ENCODE results near the gene HEPN1. TPM values are rescaled to one million over a fixed set of nuclear protein-coding genes. Genes with fewer than 3 reads are reported as not detected.

HEPN1 gene
- total and polyA plus RNA-seq, 2 experiments from 2014 or later = not detected

DNA sequence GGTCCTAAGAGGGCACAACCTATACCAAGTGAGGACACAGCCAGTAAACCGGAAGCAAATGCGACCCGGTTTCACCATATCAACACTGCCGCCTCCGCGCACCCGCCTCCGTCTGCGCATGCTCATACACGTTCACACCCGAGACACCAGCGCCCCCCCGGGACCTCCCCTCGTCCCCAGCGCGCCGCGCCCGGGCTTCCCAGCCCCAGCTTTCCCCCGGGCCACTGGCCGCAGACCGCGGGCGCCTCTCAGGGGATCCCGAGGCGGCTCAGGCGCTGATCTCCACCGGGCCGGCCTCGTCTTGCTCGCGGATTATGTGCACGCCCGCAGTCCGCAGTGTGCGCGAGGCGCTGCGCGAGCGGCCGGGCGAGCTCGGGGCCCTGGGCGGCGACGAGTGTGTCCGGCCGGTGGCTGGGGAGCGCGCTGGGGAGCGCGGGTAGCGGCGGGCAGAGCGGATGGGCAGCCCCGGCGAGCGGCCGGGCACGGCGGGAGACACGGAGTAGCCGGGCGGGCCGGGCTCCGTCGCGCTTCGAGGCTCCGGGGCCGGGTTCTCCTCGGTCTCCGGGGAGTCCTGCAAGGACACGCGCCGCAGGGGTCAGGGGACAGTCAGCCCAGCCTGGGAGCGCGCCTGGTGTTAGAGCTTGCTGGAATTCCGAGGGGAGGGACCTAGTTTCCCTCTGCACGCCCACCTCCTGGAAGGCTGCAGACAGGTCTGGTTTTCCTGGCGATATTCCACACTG, 2.0 kb downstream of the HEPN1 start:
- no peaks in the 10 kb centered on the region for H3K79me2 ChIP-seq (replicated peaks; ENCODE audit: insufficient read depth)
- Mint-ChIP-seq H3K36me3 (ENCODE audit: low read depth) (no peaks in the 10 kb centered on the region; the same call in 1 of the 3 replicates), H3K9me3 (peaks cover 19% of the 10 kb centered on the region), H3K4me3 (peak overlapping the region; percentile 67), H3K27me3 (ENCODE audit: insufficient read depth, low read depth, poor library complexity) (peaks cover 48% of the 10 kb centered on the region), H3K27ac (no peak overlapping the region), H3K4me1 (peaks cover 3% of the 10 kb centered on the region; the same call in 1 of the 3 replicates)
- peaks cover 69% of the 10 kb centered on the region for H3K27me3 ChIP-seq (ENCODE audit: insufficient read depth)
- peak overlapping the region; percentile 91 for H2AFZ ChIP-seq
- peak overlapping the region; percentile 56 for H3K4me3 ChIP-seq
- H3K27ac ChIP-seq (ENCODE audit: low read depth) = no peak overlapping the region
- DNase-seq (ENCODE audit: low spot score) (peak; percentile 83), ATAC-seq (peak; percentile 85)
- no peaks in the 10 kb centered on the region for H3K4me1 ChIP-seq (ENCODE audit: insufficient read depth)
- 0 out of 2 replicates have a peak, but pooled peaks cover 3% of the 10 kb centered on the region for H3F3A ChIP-seq (replicated peaks; ENCODE audit: low read depth)
- no peaks in the 10 kb centered on the region for H3K36me3 ChIP-seq (ENCODE audit: insufficient read depth)
- TF ChIP-seq, protein P1, sequence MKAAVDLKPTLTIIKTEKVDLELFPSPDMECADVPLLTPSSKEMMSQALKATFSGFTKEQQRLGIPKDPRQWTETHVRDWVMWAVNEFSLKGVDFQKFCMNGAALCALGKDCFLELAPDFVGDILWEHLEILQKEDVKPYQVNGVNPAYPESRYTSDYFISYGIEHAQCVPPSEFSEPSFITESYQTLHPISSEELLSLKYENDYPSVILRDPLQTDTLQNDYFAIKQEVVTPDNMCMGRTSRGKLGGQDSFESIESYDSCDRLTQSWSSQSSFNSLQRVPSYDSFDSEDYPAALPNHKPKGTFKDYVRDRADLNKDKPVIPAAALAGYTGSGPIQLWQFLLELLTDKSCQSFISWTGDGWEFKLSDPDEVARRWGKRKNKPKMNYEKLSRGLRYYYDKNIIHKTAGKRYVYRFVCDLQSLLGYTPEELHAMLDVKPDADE (IDR thresholded peaks at IDR 0.05) = no peak
- 0 out of 2 replicates have a peak, but pooled peaks have one; percentile 21 for TF ChIP-seq CREB1 (CRISPR knock-in tag; IDR thresholded peaks at IDR 0.05; ENCODE audit: low read depth)
- H4K20me1 ChIP-seq (replicated peaks; ENCODE audit: insufficient read depth) = no peaks in the 10 kb centered on the region
- peak overlapping the region; percentile 83 for H3K4me2 ChIP-seq
- peaks cover 12% of the 10 kb centered on the region; the same call in 1 of the 2 replicates for H3K9me2 ChIP-seq (ENCODE audit: insufficient read depth)

DNA sequence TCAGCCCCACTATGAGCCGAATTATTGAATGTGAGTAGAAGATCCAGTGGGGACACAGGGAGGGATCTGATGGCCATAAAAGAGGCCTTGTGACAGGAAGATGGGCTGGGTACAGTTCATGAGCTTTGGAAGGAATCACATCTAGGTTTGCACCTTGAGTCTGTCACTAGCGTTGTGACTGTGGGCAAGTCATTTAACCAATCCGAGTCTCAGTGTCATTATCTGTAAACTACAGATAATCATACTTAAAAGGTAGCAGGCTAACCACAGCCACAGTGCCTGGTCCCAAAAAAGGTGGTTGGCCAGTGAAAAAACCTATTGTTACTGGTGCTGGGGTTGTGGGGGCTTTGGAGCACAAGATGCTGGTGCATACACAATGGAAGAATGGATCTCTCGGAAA, 3.8 kb downstream of the HEPN1 start:
- Histone ChIP-seq H3K4me3 (no peak overlapping the region), H4K20me1 (replicated peaks; ENCODE audit: insufficient read depth) (no peaks in the 10 kb centered on the region), H3K4me2 (no peak overlapping the region), H3K36me3 (ENCODE audit: insufficient read depth) (no peaks in the 10 kb centered on the region), H3K27ac (ENCODE audit: low read depth) (no peak overlapping the region), H3K9me2 (ENCODE audit: insufficient read depth) (peaks cover 9% of the 10 kb centered on the region; the same call in 1 of the 2 replicates), H2AFZ (no peak overlapping the region), H3F3A (replicated peaks; ENCODE audit: low read depth) (0 out of 2 replicates have a peak, but pooled peaks cover 3% of the 10 kb centered on the region), H3K4me1 (ENCODE audit: insufficient read depth) (no peaks in the 10 kb centered on the region), H3K27me3 (ENCODE audit: insufficient read depth) (peaks cover 64% of the 10 kb centered on the region), H3K79me2 (replicated peaks; ENCODE audit: insufficient read depth) (no peaks in the 10 kb centered on the region)
- ATAC-seq = no peak
- Mint-ChIP-seq H3K9me3 (peaks cover 19% of the 10 kb centered on the region), H3K4me3 (no peak overlapping the region; the same call in 2 of the 3 replicates), H3K4me1 (no peaks in the 10 kb centered on the region), H3K27ac (no peak overlapping the region), H3K27me3 (ENCODE audit: insufficient read depth, low read depth, poor library complexity) (peaks cover 47% of the 10 kb centered on the region), H3K36me3 (ENCODE audit: low read depth) (no peaks in the 10 kb centered on the region; the same call in 2 of the 3 replicates)
- no peak for DNase-seq (ENCODE audit: low spot score)
- TF ChIP-seq ZNF114 (CRISPR knock-in tag; IDR thresholded peaks at IDR 0.05) (no peak), CREB1 (CRISPR knock-in tag; IDR thresholded peaks at IDR 0.05; ENCODE audit: low read depth) (no peak), STAT1 (IDR thresholded peaks at IDR 0.05; ENCODE audit: unreplicated experiment) (no peak), NANOG (IDR thresholded peaks at IDR 0.05; ENCODE audit: borderline replicate concordance) (no peak), ZNF331 (CRISPR knock-in tag; IDR thresholded peaks at IDR 0.05; ENCODE audit: low read depth) (no peak)
- TF ChIP-seq, protein P1 (IDR thresholded peaks at IDR 0.05) = no peak
- TF ChIP-seq, protein P2, sequence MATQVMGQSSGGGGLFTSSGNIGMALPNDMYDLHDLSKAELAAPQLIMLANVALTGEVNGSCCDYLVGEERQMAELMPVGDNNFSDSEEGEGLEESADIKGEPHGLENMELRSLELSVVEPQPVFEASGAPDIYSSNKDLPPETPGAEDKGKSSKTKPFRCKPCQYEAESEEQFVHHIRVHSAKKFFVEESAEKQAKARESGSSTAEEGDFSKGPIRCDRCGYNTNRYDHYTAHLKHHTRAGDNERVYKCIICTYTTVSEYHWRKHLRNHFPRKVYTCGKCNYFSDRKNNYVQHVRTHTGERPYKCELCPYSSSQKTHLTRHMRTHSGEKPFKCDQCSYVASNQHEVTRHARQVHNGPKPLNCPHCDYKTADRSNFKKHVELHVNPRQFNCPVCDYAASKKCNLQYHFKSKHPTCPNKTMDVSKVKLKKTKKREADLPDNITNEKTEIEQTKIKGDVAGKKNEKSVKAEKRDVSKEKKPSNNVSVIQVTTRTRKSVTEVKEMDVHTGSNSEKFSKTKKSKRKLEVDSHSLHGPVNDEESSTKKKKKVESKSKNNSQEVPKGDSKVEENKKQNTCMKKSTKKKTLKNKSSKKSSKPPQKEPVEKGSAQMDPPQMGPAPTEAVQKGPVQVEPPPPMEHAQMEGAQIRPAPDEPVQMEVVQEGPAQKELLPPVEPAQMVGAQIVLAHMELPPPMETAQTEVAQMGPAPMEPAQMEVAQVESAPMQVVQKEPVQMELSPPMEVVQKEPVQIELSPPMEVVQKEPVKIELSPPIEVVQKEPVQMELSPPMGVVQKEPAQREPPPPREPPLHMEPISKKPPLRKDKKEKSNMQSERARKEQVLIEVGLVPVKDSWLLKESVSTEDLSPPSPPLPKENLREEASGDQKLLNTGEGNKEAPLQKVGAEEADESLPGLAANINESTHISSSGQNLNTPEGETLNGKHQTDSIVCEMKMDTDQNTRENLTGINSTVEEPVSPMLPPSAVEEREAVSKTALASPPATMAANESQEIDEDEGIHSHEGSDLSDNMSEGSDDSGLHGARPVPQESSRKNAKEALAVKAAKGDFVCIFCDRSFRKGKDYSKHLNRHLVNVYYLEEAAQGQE (IDR thresholded peaks at IDR 0.05; ENCODE audit: unreplicated experiment) = no peak
- TF ChIP-seq, protein P3, sequence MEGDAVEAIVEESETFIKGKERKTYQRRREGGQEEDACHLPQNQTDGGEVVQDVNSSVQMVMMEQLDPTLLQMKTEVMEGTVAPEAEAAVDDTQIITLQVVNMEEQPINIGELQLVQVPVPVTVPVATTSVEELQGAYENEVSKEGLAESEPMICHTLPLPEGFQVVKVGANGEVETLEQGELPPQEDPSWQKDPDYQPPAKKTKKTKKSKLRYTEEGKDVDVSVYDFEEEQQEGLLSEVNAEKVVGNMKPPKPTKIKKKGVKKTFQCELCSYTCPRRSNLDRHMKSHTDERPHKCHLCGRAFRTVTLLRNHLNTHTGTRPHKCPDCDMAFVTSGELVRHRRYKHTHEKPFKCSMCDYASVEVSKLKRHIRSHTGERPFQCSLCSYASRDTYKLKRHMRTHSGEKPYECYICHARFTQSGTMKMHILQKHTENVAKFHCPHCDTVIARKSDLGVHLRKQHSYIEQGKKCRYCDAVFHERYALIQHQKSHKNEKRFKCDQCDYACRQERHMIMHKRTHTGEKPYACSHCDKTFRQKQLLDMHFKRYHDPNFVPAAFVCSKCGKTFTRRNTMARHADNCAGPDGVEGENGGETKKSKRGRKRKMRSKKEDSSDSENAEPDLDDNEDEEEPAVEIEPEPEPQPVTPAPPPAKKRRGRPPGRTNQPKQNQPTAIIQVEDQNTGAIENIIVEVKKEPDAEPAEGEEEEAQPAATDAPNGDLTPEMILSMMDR (conservative IDR thresholded peaks at IDR 0.05; ENCODE audit: low read depth in 2 of 2) = no peak

Measured in GM23338 (cell line).